CD4-positive, alpha-beta memory T cell (primary cell): ENCODE measurements around the gene SHANK2. TPM values are rescaled to one million over a fixed set of nuclear protein-coding genes. Genes with fewer than 3 reads are reported as not detected.

Experiments
- CTCF ChIA-PET: fragments of 350-600 bp; sonication (Branson Sonifier 250); formaldehyde crosslinking; loops from one replicate; lab custom pipeline; 2021; ENCODE audit warnings: inconsistent platforms; ENCODE audit not compliant: partially characterized antibody; lab: Charles Lee
- POLR2A ChIA-PET: fragments of 350-600 bp; sonication (Branson Sonifier 250); formaldehyde crosslinking; loops from one replicate; lab custom pipeline; 2021; ENCODE audit not compliant: partially characterized antibody; lab: Charles Lee
- DNase-seq, 5 donors: peaks; one replicate each; pipeline versions ENCODE4 v3.0.0 to v3.0.0-alpha.2; 2020 to 2022; ENCODE audit warnings: mixed read lengths in 1 of 5
- H3K27ac ChIP-seq: one replicate; pipeline ENCODE4 v1.7.0; 2013; ENCODE audit warnings: low read depth, low read length
- H3K27me3 ChIP-seq: 2 replicates; pipeline ENCODE4 v1.7.0; 2013; ENCODE audit warnings: mild to moderate bottlenecking, low read length, moderate library complexity; ENCODE audit not compliant: insufficient read depth
- H3K36me3 ChIP-seq: 2 replicates; pipeline ENCODE4 v1.7.0; 2013; ENCODE audit warnings: mild to moderate bottlenecking, low read length, moderate library complexity; ENCODE audit not compliant: insufficient read depth
- H3K4me1 ChIP-seq: 2 replicates; pipeline ENCODE4 v1.7.0; 2013; ENCODE audit warnings: mild to moderate bottlenecking, low read length, moderate library complexity; ENCODE audit not compliant: insufficient read depth
- H3K4me3 ChIP-seq, 2 donors: one replicate each; pipeline ENCODE4 v1.7.0; 2013; ENCODE audit warnings: low read length in 2 of 2, mild to moderate bottlenecking in 1 of 2
- H3K9me3 ChIP-seq, 2 donors: one replicate each; pipeline ENCODE4 v1.7.0; 2013; ENCODE audit warnings: low read length in 2 of 2, control low read depth in 1 of 2; ENCODE audit not compliant: control insufficient read depth in 1 of 2
- H3K27ac Mint-ChIP-seq, 7 donors: one replicate each; pipeline ENCODE4 v1.8.0; 2020 to 2021; ENCODE audit warnings: mixed read lengths in 7 of 7, mild to moderate bottlenecking in 6 of 7, inconsistent platforms in 3 of 7, moderate library complexity in 3 of 7
- H3K27me3 Mint-ChIP-seq, 2 donors: one replicate each; pipeline ENCODE4 v1.8.0; 2020 to 2021; ENCODE audit warnings: mixed read lengths in 2 of 2
- H3K36me3 Mint-ChIP-seq, 2 donors: one replicate each; pipeline ENCODE4 v1.8.0; 2020 to 2021; ENCODE audit warnings: mixed read lengths in 2 of 2, inconsistent platforms in 1 of 2, mild to moderate bottlenecking in 1 of 2
- H3K4me1 Mint-ChIP-seq, 4 donors: one replicate each; pipeline ENCODE4 v1.8.0; 2020 to 2021; ENCODE audit warnings: mixed read lengths in 4 of 4, mild to moderate bottlenecking in 1 of 4
- H3K4me3 Mint-ChIP-seq, 8 donors: one replicate each; pipeline ENCODE4 v1.8.0; 2020 to 2021; ENCODE audit warnings: mixed read lengths in 8 of 8, mild to moderate bottlenecking in 7 of 8, moderate library complexity in 6 of 8, inconsistent platforms in 3 of 8
- H3K9me3 Mint-ChIP-seq, 8 donors: one replicate each; pipeline ENCODE4 v1.8.0; 2020 to 2021; ENCODE audit warnings: mixed read lengths in 8 of 8, mild to moderate bottlenecking in 5 of 8, inconsistent platforms in 3 of 8, moderate library complexity in 1 of 8
- intact Hi-C: fragments of 100-400 bp; cut with micrococcal nuclease; formaldehyde crosslinking; loops from one replicate; pipeline ENCODE4 v1.15.1; 2023
- polyA plus RNA-seq, 2 donors: library from polyadenylated mRNA; unstranded; fragments of 300-500 nt; fragmentation: Illumina TruSeq; gene quantifications; one replicate each; pipeline ENCODE4 v1.2.3, GENCODE V29; 2021
- total RNA-seq, 2 experiments: library from RNA; stranded (reverse); gene quantifications; one replicate each; pipeline ENCODE4 v1.2.3, GENCODE V29; 2021

Gene SHANK2
- total and polyA plus RNA-seq, 4 experiments from 2014 or later: not detected

DNA sequence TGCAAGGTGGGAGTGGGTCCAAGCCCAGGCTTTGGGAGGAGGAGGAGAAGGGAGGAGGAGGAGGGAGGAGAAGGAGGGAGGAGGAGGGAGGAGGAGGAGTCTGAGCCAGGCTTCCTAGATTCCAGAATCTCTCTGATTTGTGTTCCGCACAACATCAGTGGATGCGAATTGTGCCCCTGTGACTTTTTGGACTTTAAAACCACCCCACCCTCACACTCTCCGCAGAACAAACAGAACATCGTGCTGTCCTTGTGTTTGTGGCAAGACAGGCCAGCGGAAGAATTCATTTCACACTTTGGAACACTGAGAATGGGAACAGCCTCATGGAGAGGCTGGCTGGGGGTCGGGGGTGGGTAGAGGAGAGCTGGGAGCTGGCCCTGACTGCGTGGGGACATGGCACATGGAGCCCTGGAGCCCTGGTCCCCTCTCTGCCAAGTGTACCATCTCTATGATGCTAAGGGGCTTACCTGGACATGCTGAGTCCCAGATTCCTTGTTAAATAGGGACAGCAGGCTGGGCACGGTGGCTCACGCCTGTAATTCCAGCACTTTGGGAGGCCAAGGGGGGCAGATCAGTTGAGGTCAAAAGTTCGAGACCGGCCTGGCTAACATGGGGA, 16.4 kb upstream of the SHANK2 start:
- intact Hi-C loops: no loop called here
- H3K27me3 Mint-ChIP-seq: peaks cover 0 to 11% of the 10 kb centered on the region in 2 donors
- H3K27ac Mint-ChIP-seq: no peak overlapping the region
- H3K9me3 Mint-ChIP-seq: peaks cover 2 to 19% (median 11%) of the 10 kb centered on the region in 8 donors
- H3K27me3 ChIP-seq: no peaks in the 10 kb centered on the region
- no peak overlapping the region for H3K4me3 Mint-ChIP-seq
- H3K27ac ChIP-seq: no peak overlapping the region
- ChIA-PET POLR2A (no interaction called here), CTCF (no interaction called here)
- H3K36me3 Mint-ChIP-seq: no peaks in the 10 kb centered on the region
- no peak overlapping the region for H3K4me3 ChIP-seq
- H3K4me1 Mint-ChIP-seq: no peaks in the 10 kb centered on the region
- no peaks in the 10 kb centered on the region for H3K36me3 ChIP-seq
- peaks cover 0 to 5% of the 10 kb centered on the region in 2 donors for H3K9me3 ChIP-seq
- H3K4me1 ChIP-seq: no peaks in the 10 kb centered on the region
- no peak for DNase-seq

DNA sequence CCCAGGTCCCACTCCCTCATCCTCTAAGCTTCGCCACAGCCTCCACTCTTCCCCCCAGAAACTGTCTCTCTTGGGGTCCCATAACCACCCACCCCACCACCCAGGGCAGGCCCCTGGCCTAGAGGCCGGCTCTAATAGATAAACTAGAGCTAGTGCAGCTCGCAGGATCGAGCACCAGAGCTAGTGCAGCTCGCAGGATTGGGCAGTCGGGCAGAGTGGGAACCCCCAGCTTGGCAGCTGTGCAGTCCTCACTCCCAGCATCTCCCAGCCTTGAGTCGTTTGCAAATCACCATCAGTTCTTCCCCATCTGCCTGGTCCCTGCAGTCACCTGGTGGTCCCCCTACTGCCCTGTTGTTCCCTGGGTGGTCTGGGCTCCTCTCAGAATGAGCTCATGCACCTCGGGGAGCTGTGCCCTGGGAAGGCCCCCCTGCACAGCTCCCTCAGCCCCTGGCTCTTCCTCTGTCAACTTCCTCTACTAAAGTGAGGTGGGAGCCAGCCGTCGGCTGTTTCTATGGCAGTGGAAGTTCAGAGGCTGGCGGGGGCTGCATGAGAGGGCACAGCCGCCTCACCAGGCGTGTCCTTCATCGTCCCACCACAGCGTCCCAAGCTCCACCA, 15.5 kb upstream of the SHANK2 start:
- Mint-ChIP-seq H3K4me1 (no peaks in the 10 kb centered on the region), H3K27me3 (peaks cover 0 to 14% of the 10 kb centered on the region in 2 donors), H3K9me3 (peaks cover 0 to 10% (median 2%) of the 10 kb centered on the region in 8 donors), H3K36me3 (no peaks in the 10 kb centered on the region), H3K27ac (no peak overlapping the region), H3K4me3 (no peak overlapping the region)
- Histone ChIP-seq H3K9me3 (no peaks in the 10 kb centered on the region), H3K27me3 (no peaks in the 10 kb centered on the region), H3K4me3 (no peak overlapping the region), H3K27ac (no peak overlapping the region), H3K36me3 (no peaks in the 10 kb centered on the region), H3K4me1 (no peaks in the 10 kb centered on the region)
- ChIA-PET CTCF (no interaction called here), POLR2A (no interaction called here)
- no peak for DNase-seq
- intact Hi-C loops: no loop called here

DNA sequence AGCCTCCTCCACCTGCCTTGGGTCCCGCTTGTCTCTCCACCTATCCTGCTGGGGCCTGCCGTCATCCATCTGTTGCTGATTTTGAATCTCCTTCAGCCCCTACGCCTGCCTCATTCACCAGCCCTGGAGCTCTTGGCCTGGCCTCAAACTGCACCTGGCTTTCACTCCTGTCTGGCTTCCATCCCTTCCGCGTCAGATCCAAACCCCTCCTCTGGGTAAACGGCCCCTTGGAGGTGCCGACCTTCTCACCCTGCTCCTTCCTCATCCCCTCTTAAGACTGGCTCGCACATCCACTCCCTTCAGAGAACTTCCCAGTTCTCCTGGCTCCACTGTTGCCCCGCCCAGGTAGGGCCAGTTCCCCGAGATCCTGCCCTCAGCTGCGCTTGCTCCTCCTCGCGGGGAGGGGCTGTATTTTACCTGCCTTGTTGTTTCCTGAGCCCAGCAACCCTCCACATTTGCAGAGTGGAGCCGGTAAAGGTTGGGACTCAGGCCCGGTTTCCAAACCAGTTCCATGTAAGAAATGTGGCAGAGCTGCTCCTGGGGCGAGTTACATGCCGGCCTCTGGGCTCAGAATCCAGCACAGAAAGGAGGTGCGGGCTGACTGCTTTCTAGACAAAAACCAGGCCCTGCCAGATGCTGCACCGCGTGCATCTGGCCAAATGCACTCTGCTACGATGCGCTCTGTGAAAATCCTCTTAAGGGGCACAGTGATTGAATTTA, 13.9 kb upstream of the SHANK2 start:
- H3K9me3 ChIP-seq: no peaks in the 10 kb centered on the region
- H3K27ac ChIP-seq: no peak overlapping the region
- ChIA-PET CTCF (no interaction called here), POLR2A (no interaction called here)
- peaks cover 5 to 15% of the 10 kb centered on the region in 2 donors for H3K27me3 Mint-ChIP-seq
- no peak overlapping the region for H3K27ac Mint-ChIP-seq
- DNase-seq: no peak
- H3K9me3 Mint-ChIP-seq: no peaks in the 10 kb centered on the region
- H3K4me1 ChIP-seq: no peaks in the 10 kb centered on the region
- no peak overlapping the region for H3K4me3 Mint-ChIP-seq
- H3K36me3 Mint-ChIP-seq: no peaks in the 10 kb centered on the region
- no peaks in the 10 kb centered on the region for H3K36me3 ChIP-seq
- no peaks in the 10 kb centered on the region for H3K4me1 Mint-ChIP-seq
- intact Hi-C loops: no loop called here
- no peak overlapping the region for H3K4me3 ChIP-seq
- no peaks in the 10 kb centered on the region for H3K27me3 ChIP-seq

DNA sequence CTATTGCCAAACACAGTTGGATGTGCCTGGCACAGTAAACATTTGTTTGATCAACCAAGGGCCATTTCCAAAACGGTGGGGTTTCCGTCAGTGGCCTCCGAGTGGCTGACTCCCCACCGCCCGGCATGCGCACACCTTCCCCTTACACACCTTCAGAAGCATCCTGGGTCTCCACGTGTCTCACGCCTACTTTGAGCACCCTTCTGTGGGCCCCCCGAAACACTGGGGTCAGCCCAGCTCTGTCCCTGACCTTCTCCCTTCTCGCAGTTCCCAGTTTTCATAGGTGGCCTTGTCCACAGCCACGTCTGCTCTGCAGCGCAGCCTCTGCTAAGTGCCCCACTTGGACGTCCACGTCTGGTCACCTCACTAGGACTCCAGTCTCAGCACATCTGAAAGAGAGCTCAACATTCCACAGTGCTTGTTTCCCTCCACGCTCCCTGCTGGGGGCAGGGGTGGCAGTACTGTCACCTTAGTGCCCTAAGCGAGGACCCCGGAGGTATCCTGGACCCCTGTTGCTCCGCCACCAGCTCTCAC, 13.2 kb upstream of the SHANK2 start:
- H3K4me1 Mint-ChIP-seq: no peaks in the 10 kb centered on the region
- intact Hi-C loops: no loop called here
- Histone ChIP-seq H3K4me1 (no peaks in the 10 kb centered on the region), H3K27me3 (no peaks in the 10 kb centered on the region), H3K9me3 (no peaks in the 10 kb centered on the region), H3K27ac (no peak overlapping the region), H3K4me3 (no peak overlapping the region), H3K36me3 (no peaks in the 10 kb centered on the region)
- H3K9me3 Mint-ChIP-seq: no peaks in the 10 kb centered on the region
- no peak overlapping the region for H3K27ac Mint-ChIP-seq
- CTCF ChIA-PET: no interaction called here
- no peak for DNase-seq
- POLR2A ChIA-PET: no interaction called here
- no peak overlapping the region for H3K4me3 Mint-ChIP-seq
- peaks cover 6 to 16% of the 10 kb centered on the region in 2 donors for H3K27me3 Mint-ChIP-seq
- H3K36me3 Mint-ChIP-seq: no peaks in the 10 kb centered on the region

DNA sequence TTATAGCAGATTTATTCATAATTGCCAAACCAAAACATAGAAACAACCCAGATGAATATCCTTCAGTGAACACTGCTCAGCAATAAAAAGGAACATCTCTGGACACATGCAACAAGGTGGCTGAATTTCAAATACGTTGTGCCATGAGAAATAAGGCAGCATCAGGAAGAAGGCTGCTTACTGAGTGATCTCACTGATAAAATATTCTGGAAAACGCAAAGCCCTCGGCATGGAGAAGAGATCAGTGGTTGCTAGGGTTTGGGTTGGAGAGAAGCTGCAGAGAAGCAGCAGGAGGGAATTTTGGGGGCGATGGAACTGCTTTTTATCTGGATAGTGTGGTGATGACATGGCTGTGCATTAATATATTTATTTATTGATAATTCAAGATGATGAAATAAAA, 11.0 kb upstream of the SHANK2 start:
- no peak overlapping the region for H3K27ac Mint-ChIP-seq
- Histone ChIP-seq H3K4me3 (no peak overlapping the region), H3K4me1 (no peaks in the 10 kb centered on the region), H3K36me3 (no peaks in the 10 kb centered on the region), H3K27ac (no peak overlapping the region), H3K9me3 (no peaks in the 10 kb centered on the region), H3K27me3 (no peaks in the 10 kb centered on the region)
- intact Hi-C loops: no loop called here
- H3K27me3 Mint-ChIP-seq: peaks cover 6 to 16% of the 10 kb centered on the region in 2 donors
- ChIA-PET POLR2A (no interaction called here), CTCF (no interaction called here)
- DNase-seq: no peak
- H3K36me3 Mint-ChIP-seq: no peaks in the 10 kb centered on the region
- peaks cover 0 to 3% (median 0%) of the 10 kb centered on the region in 8 donors for H3K9me3 Mint-ChIP-seq
- H3K4me3 Mint-ChIP-seq: no peak overlapping the region
- H3K4me1 Mint-ChIP-seq: no peaks in the 10 kb centered on the region

DNA sequence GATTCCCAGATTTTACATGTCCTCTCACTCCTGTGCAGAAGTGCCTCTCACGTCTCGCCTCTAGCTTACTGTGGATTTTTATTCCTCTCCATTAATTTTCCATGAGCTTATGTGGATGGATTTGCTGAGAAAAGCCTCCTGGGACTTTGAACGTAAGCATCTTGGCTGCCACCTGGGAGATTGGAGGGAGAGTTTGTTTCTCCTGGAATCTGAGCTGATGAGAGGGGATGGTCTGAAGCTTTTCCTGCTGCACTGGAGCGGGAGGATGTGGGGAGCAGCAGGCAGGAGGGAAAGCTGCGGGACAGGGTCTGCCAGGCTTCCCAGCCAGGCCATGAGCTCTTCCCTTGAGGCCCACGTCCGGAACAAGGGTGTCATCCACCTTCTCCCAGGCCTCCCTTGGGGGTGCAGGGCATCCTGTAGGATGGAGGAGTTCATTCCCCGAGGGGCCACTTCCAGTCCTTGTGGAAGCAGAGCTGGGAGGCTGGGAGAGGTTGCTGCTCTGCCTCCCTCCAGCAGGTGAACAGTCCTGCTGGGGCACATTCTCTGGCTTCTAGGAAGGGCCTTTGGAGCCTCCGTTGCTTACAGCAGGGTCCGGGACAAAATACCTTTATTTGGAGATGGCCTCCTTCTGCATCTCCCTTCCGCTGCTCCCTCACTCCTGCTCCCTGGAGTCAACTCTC, 3.6 kb upstream of the SHANK2 start:
- H3K4me1 Mint-ChIP-seq: peaks cover 0 to 9% (median 0%) of the 10 kb centered on the region in 4 donors
- Histone ChIP-seq H3K27ac (no peak overlapping the region), H3K9me3 (no peaks in the 10 kb centered on the region), H3K4me1 (no peaks in the 10 kb centered on the region), H3K4me3 (no peak overlapping the region), H3K27me3 (no peaks in the 10 kb centered on the region), H3K36me3 (no peaks in the 10 kb centered on the region)
- intact Hi-C loops: no loop called here
- POLR2A ChIA-PET: no interaction called here
- no peaks in the 10 kb centered on the region for H3K36me3 Mint-ChIP-seq
- no peak for DNase-seq
- H3K4me3 Mint-ChIP-seq: no peak overlapping the region
- no peak overlapping the region for H3K27ac Mint-ChIP-seq
- H3K27me3 Mint-ChIP-seq: peaks cover 23 to 25% of the 10 kb centered on the region in 2 donors
- H3K9me3 Mint-ChIP-seq: peaks cover 0 to 9% (median 1%) of the 10 kb centered on the region in 8 donors
- CTCF ChIA-PET: no interaction called here

DNA sequence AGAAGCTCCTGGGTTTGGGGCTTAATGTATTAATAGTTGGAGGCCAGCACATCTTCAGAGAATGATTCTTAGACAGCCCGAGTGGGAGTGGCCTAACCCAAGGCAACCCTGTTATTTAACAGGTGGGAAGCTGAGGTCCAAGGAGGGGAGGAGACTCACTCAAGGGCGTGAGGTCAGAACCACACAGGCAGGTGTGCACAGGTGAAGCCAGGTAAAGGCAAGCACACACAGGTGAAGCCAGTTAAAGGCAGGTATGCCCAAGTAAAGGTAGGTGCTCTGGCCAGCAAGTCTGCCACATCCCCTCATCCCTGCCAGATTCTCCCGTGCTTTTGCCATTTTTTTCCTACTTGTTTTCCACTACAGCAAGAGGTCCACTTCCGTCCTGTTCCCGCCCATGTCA, 2.9 kb upstream of the SHANK2 start:
- no peak for DNase-seq
- Histone ChIP-seq H3K9me3 (no peaks in the 10 kb centered on the region), H3K36me3 (no peaks in the 10 kb centered on the region), H3K27me3 (peaks cover 3% of the 10 kb centered on the region), H3K4me1 (no peaks in the 10 kb centered on the region), H3K27ac (no peak overlapping the region), H3K4me3 (no peak overlapping the region)
- H3K4me1 Mint-ChIP-seq: peaks cover 0 to 15% (median 0%) of the 10 kb centered on the region in 4 donors
- ChIA-PET POLR2A (no interaction called here), CTCF (no interaction called here)
- no peaks in the 10 kb centered on the region for H3K36me3 Mint-ChIP-seq
- H3K4me3 Mint-ChIP-seq: no peak overlapping the region
- H3K27ac Mint-ChIP-seq: no peak overlapping the region
- H3K27me3 Mint-ChIP-seq: peaks cover 28 to 29% of the 10 kb centered on the region in 2 donors
- intact Hi-C loops: no loop called here
- peaks cover 0 to 9% (median 1%) of the 10 kb centered on the region in 8 donors for H3K9me3 Mint-ChIP-seq
